ENCODE data around the gene HSPD1.

GRCh38 chr2:197504000-197504399 lies 4.4 kb upstream of the HSPD1 start:
- TF ChIP-seq ZNF696 (CRISPR knock-in tag; conservative IDR thresholded peaks at IDR 0.05) = no peak
- TF ChIP-seq ZNF224 (CRISPR knock-in tag; IDR thresholded peaks at IDR 0.05) = no peak
- TF ChIP-seq POLR2AphosphoS2 (IDR thresholded peaks at IDR 0.05; ENCODE audit: low read length) = no peak
- no peak for TF ChIP-seq SMAD3 (CRISPR knock-in tag; conservative IDR thresholded peaks at IDR 0.05)
- TF ChIP-seq MYNN (IDR thresholded peaks at IDR 0.05) = no peak
- TF ChIP-seq MYNN (CRISPR knock-in tag; IDR thresholded peaks at IDR 0.05) = no peak
- no peak for TF ChIP-seq ZNF12 (CRISPR knock-in tag; IDR thresholded peaks at IDR 0.05)
- TF ChIP-seq CTCF (IDR thresholded peaks at IDR 0.05 in 2 of 3, conservative IDR thresholded peaks at IDR 0.05 in 1 of 3; ENCODE audit: insufficient read depth in 2 of 3, low read depth in 1 of 3, low read length in 3 of 3) = no peak

All from K562 (cell line).